ENCODE data around the gene SENP2. TPM values are rescaled to one million over a fixed set of nuclear protein-coding genes. Genes with fewer than 3 reads are reported as not detected.

The SENP2 gene
- total and polyA plus RNA-seq, 10 of the 15 experiments (the other 5 are each of a cell fraction or from before 2014, with no cell fraction given): 9.0 to 42.7 (median 25.1) TPM

DNA sequence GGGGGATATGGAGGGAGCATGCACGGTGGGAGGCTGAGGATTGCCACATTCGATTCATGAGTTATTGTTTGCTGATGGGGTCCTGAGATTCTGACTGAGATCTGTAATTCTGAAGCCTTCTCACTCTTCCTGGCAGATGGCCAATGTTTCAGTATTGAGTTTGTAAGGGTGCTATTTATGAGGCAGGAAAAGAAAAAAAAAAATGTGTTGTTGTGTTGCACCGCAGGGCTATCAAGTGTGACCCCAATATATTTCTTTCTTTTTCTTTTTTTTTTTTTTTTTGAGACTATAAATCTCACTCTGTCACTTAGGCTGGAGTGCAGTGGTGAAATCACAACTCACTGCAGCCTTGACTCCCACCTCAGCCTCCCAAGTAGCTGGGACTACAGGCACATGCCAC is 3.2 kb upstream of the SENP2 start (continued):
- TF ChIP-seq, protein P1, sequence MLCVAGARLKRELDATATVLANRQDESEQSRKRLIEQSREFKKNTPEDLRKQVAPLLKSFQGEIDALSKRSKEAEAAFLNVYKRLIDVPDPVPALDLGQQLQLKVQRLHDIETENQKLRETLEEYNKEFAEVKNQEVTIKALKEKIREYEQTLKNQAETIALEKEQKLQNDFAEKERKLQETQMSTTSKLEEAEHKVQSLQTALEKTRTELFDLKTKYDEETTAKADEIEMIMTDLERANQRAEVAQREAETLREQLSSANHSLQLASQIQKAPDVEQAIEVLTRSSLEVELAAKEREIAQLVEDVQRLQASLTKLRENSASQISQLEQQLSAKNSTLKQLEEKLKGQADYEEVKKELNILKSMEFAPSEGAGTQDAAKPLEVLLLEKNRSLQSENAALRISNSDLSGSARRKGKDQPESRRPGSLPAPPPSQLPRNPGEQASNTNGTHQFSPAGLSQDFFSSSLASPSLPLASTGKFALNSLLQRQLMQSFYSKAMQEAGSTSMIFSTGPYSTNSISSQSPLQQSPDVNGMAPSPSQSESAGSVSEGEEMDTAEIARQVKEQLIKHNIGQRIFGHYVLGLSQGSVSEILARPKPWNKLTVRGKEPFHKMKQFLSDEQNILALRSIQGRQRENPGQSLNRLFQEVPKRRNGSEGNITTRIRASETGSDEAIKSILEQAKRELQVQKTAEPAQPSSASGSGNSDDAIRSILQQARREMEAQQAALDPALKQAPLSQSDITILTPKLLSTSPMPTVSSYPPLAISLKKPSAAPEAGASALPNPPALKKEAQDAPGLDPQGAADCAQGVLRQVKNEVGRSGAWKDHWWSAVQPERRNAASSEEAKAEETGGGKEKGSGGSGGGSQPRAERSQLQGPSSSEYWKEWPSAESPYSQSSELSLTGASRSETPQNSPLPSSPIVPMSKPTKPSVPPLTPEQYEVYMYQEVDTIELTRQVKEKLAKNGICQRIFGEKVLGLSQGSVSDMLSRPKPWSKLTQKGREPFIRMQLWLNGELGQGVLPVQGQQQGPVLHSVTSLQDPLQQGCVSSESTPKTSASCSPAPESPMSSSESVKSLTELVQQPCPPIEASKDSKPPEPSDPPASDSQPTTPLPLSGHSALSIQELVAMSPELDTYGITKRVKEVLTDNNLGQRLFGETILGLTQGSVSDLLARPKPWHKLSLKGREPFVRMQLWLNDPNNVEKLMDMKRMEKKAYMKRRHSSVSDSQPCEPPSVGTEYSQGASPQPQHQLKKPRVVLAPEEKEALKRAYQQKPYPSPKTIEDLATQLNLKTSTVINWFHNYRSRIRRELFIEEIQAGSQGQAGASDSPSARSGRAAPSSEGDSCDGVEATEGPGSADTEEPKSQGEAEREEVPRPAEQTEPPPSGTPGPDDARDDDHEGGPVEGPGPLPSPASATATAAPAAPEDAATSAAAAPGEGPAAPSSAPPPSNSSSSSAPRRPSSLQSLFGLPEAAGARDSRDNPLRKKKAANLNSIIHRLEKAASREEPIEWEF (IDR thresholded peaks at IDR 0.05; ENCODE audit: insufficient replicate concordance, low read depth, low read length): no peak
- TF ChIP-seq HDGF (IDR thresholded peaks at IDR 0.05) (no peak), ZBED1 (IDR thresholded peaks at IDR 0.05; ENCODE audit: borderline replicate concordance) (no peak), TCF3 (IDR thresholded peaks at IDR 0.05; ENCODE audit: borderline replicate concordance, insufficient read depth, low read depth, low read length) (no peak), STAT1 (conservative IDR thresholded peaks at IDR 0.05) (no peak), KDM1A (IDR thresholded peaks at IDR 0.05; ENCODE audit: borderline replicate concordance) (no peak), MTA3 (IDR thresholded peaks at IDR 0.05; ENCODE audit: borderline replicate concordance, low read length) (peak; percentile 30; the same call in 1 of the 2 replicates), RBBP5 (conservative IDR thresholded peaks at IDR 0.05) (no peak), SMC3 (IDR thresholded peaks at IDR 0.05; ENCODE audit: borderline replicate concordance, low read length) (no peak), BRCA1 (IDR thresholded peaks at IDR 0.05; ENCODE audit: low read depth, low read length) (no peak), NFIC (IDR thresholded peaks at IDR 0.05; ENCODE audit: low read depth, low read length) (no peak), BHLHE40 (IDR thresholded peaks at IDR 0.05; ENCODE audit: borderline replicate concordance in 1 of 2, low read depth in 2 of 2, low read length in 1 of 2) (no peak)
- TF ChIP-seq, protein P2, sequence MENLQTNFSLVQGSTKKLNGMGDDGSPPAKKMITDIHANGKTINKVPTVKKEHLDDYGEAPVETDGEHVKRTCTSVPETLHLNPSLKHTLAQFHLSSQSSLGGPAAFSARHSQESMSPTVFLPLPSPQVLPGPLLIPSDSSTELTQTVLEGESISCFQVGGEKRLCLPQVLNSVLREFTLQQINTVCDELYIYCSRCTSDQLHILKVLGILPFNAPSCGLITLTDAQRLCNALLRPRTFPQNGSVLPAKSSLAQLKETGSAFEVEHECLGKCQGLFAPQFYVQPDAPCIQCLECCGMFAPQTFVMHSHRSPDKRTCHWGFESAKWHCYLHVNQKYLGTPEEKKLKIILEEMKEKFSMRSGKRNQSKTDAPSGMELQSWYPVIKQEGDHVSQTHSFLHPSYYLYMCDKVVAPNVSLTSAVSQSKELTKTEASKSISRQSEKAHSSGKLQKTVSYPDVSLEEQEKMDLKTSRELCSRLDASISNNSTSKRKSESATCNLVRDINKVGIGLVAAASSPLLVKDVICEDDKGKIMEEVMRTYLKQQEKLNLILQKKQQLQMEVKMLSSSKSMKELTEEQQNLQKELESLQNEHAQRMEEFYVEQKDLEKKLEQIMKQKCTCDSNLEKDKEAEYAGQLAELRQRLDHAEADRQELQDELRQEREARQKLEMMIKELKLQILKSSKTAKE (IDR thresholded peaks at IDR 0.05; ENCODE audit: low read depth, poor library complexity, severe bottlenecking): peak; percentile 37

Measured in GM12878 (cell line).